A549 (cell line): ENCODE data around the gene CSMD2. TPM values are rescaled to one million over a fixed set of nuclear protein-coding genes. Genes with fewer than 3 reads are reported as not detected.

Experiments
- ATAC-seq, 2 experiments: fragments of 200-7000 bp in 1 of 2; fragments of >200 bp in 1 of 2; cut with Nextera tagmentation in 1 of 2; cut with Tn5 transposase in 1 of 2; 3 replicates each; pipeline versions ENCODE4 v1.8.0 to v1.9.1; 2018 to 2020; ENCODE audit warnings: mild to moderate bottlenecking in 1 of 2, moderate library complexity in 1 of 2
- CTCF ChIA-PET: fragments of 300-600 bp; sonication (Branson Sonifier 250); formaldehyde crosslinking; extraction: SDS; loops from one replicate; lab custom pipeline; 2021; ENCODE audit warnings: antibody characterized with exemption, inconsistent platforms; lab: Yijun Ruan, JAX
- POLR2A ChIA-PET: fragments of 350-600 bp; formaldehyde crosslinking; extraction: SDS; loops from one replicate; lab custom pipeline; 2021; ENCODE audit warnings: antibody characterized with exemption, inconsistent platforms; lab: Yijun Ruan, JAX
- DNase-seq, 2 experiments: peaks; one replicate each; pipeline versions ENCODE4 v3.0.0 to v3.0.0-alpha.2; 2011 to 2016; ENCODE audit warnings: low read depth in 1 of 2, low spot score in 1 of 2
- FAIRE-seq: peaks from 2 replicates; lab custom pipeline; 2011; peaks lifted over from hg19 to GRCh38; lab: Jason Lieb, UNC
- H3K27ac ChIP-seq, 2 experiments: fragments of >200 bp; sonication (Bioruptor Twin); formaldehyde crosslinking; 3 replicates each; pipeline ENCODE4 v1.5.1; 2016 to 2017
- H3K4me1 ChIP-seq: fragments of >200 bp; sonication (Bioruptor Twin); formaldehyde crosslinking; 3 replicates; pipeline ENCODE4 v1.6.1; 2016
- H3K4me2 ChIP-seq: fragments of >200 bp; sonication (Bioruptor Twin); formaldehyde crosslinking; 3 replicates; pipeline ENCODE4 v1.6.1; 2016
- H3K4me3 ChIP-seq: fragments of >200 bp; sonication (Bioruptor Twin); formaldehyde crosslinking; 3 replicates; pipeline ENCODE4 v1.5.1; 2016
- H3K9me3 ChIP-seq: fragments of >200 bp; sonication (Bioruptor Twin); formaldehyde crosslinking; 3 replicates; pipeline ENCODE4 v1.6.1; 2016
- ATOH8 ChIP-seq: fragments of 250-450 bp; sonication (Bioruptor Pico); IDR thresholded peaks from 2 replicates; pipeline ENCODE4 v1.5.0; 2020; ENCODE audit warnings: low read depth, mild to moderate bottlenecking, moderate library complexity
- BHLHE40 ChIP-seq: IDR thresholded peaks from 2 replicates; pipeline ENCODE4 v1.6.1; 2012; ENCODE audit warnings: low read depth, low read length, inconsistent platforms
- CBX2 ChIP-seq: fragments of 200-600 bp; sonication (generic); IDR thresholded peaks from 2 replicates; pipeline ENCODE4 v1.6.1; 2016; ENCODE audit warnings: low read depth, mild to moderate bottlenecking, borderline replicate concordance
- EHMT2 ChIP-seq: fragments of 200-600 bp; sonication (generic); IDR thresholded peaks from 2 replicates; pipeline ENCODE4 v1.6.1; 2016; ENCODE audit warnings: antibody characterized with exemption, low read depth, mild to moderate bottlenecking, moderate library complexity
- ELK1 ChIP-seq: fragments of 150-350 bp; IDR thresholded peaks from 2 replicates; pipeline ENCODE4 v1.6.1; 2014; ENCODE audit warnings: low read depth, mild to moderate bottlenecking, low read length
- EP300 ChIP-seq, 2 experiments: fragments of >200 bp; sonication (Bioruptor Twin); formaldehyde crosslinking; IDR thresholded peaks; 2 replicates in 1 of 2; 3 replicates in 1 of 2; pipeline ENCODE4 v1.6.1; 2016 to 2017
- FOXS1 ChIP-seq: fragments of 250-450 bp; sonication (Bioruptor Pico); IDR thresholded peaks from 2 replicates; pipeline ENCODE4 v1.5.0; 2020; ENCODE audit warnings: mild to moderate bottlenecking, moderate library complexity
- HOXA7 ChIP-seq: fragments of 250-450 bp; sonication (Bioruptor Pico); IDR thresholded peaks from 2 replicates; pipeline ENCODE4 v1.5.0; 2020; ENCODE audit warnings: mild to moderate bottlenecking, moderate library complexity
- KDM5A ChIP-seq: fragments of 200-600 bp; sonication (generic); IDR thresholded peaks from 2 replicates; pipeline ENCODE4 v1.6.1; 2016; ENCODE audit warnings: antibody characterized with exemption, mild to moderate bottlenecking
- MAFK ChIP-seq: fragments of 450-650 bp; IDR thresholded peaks from 2 replicates; pipeline ENCODE4 v1.6.1; 2014; ENCODE audit not compliant: partially characterized antibody
- MAZ ChIP-seq: fragments of 150-350 bp; IDR thresholded peaks from 2 replicates; pipeline ENCODE4 v1.6.1; 2014; ENCODE audit warnings: antibody characterized with exemption, low read depth, low read length, borderline replicate concordance
- NPAS2 ChIP-seq: fragments of 250-450 bp; sonication (Bioruptor Pico); IDR thresholded peaks from 2 replicates; pipeline ENCODE4 v1.8.0; 2022; ENCODE audit warnings: mild to moderate bottlenecking, moderate library complexity, borderline replicate concordance
- PBX3 ChIP-seq: IDR thresholded peaks from 2 replicates; pipeline ENCODE4 v1.6.1; 2012
- POLR2A ChIP-seq: IDR thresholded peaks from 2 replicates; pipeline ENCODE4 v1.6.1; 2012; ENCODE audit warnings: mild to moderate bottlenecking, low read length
- POLR2AphosphoS2 ChIP-seq: conservative IDR thresholded peaks from 2 replicates; pipeline ENCODE4 v1.6.1; 2012; ENCODE audit warnings: low read length, improper control_type of control experiment, inconsistent platforms
- RARB ChIP-seq: fragments of 250-450 bp; sonication (Bioruptor Pico); IDR thresholded peaks from 2 replicates; pipeline ENCODE4 v1.8.0; 2021; ENCODE audit warnings: mild to moderate bottlenecking, moderate library complexity
- RCOR1 ChIP-seq: fragments of 150-350 bp; IDR thresholded peaks from 2 replicates; pipeline ENCODE4 v1.6.1; 2014; ENCODE audit warnings: antibody characterized with exemption, low read length, low read depth
- RNF2 ChIP-seq: fragments of 200-600 bp; sonication (generic); IDR thresholded peaks from 2 replicates; pipeline ENCODE4 v1.6.1; 2016; ENCODE audit warnings: low read depth, mild to moderate bottlenecking, antibody characterized with exemption, moderate library complexity, borderline replicate concordance
- ZNF302 ChIP-seq: fragments of 250-450 bp; sonication (Bioruptor Pico); IDR thresholded peaks from 2 replicates; pipeline ENCODE4 v1.9.0; 2021; ENCODE audit warnings: inconsistent platforms, mild to moderate bottlenecking, moderate library complexity
- WGBS: methylation state at CpG from one replicate; pipeline ENCODE4 v1.1.6; 2017; ENCODE audit errors: missing lambda C conversion rate; 5-methylcytosine and 5-hydroxymethylcytosine counted together
- polyA plus RNA-seq, 4 experiments: library from polyadenylated mRNA; depleted of rRNA in 3 of 4; stranded (reverse); fragments of >200 nt; fragmentation: RNase III in 1 of 4; extraction: RNeasy Plus Mini Kit Qiagen cat#74134 plus additional on column Dnase treatment in 1 of 4; gene quantifications; 2 replicates in 3 of 4; 3 replicates in 1 of 4; pipeline ENCODE4 v1.2.3, GENCODE V29; 2011 to 2017

Gene CSMD2
- polyA plus RNA-seq, 2 of the 4 experiments (the other 2 are of a cell fraction): not detected

GRCh38 chr1:33897092-33897725 lies 267.8 kb downstream of the CSMD2 start:
- POLR2A ChIA-PET: no interaction called here

GRCh38 chr1:33895976-33896375 lies 269.1 kb downstream of the CSMD2 start:
- no peak for TF ChIP-seq EHMT2
- no peak for TF ChIP-seq POLR2A
- TF ChIP-seq KDM5A: no peak
- no peak for DNase-seq
- Histone ChIP-seq H3K27ac (no peak overlapping the region), H3K4me2 (no peak overlapping the region), H3K4me1 (no peaks in the 10 kb centered on the region), H3K9me3 (no peaks in the 10 kb centered on the region), H3K4me3 (no peak overlapping the region)
- no peak for FAIRE-seq
- ChIA-PET POLR2A (no interaction called here), CTCF (interaction anchor here (0.7 kb wide), 1 partner anchor 384 kb away, joined by 3 read pairs; no protein-coding TSS in a partner anchor)
- no peak for ATAC-seq
- WGBS: 25% methylated on average over 2 of the region's 2 CpGs

More at GRCh38 chr1:33897092-33897725, 267.8 kb downstream of the CSMD2 start:
- FAIRE-seq (no peak), DNase-seq (no peak), ATAC-seq (no peak)
- no peaks in the 10 kb centered on the region for H3K9me3 ChIP-seq
- no peak overlapping the region for H3K4me2 ChIP-seq
- CTCF ChIA-PET: no interaction called here
- TF ChIP-seq CBX2 (no peak), HOXA7 (CRISPR knock-in tag) (no peak), FOXS1 (CRISPR knock-in tag) (no peak), RNF2 (no peak), POLR2AphosphoS2 (no peak), RCOR1 (no peak), ELK1 (no peak), ATOH8 (CRISPR knock-in tag) (no peak), RARB (CRISPR knock-in tag) (no peak), MAZ (no peak), EP300 (IDR thresholded peaks at IDR 0.05) (no peak)
- WGBS: 29% methylated on average over 3 of the region's 5 CpGs
- H3K4me1 ChIP-seq: no peaks in the 10 kb centered on the region
- no peak overlapping the region for H3K27ac ChIP-seq
- H3K4me3 ChIP-seq: no peak overlapping the region

GRCh38 chr1:33895396-33895795 lies 269.6 kb downstream of the CSMD2 start:
- POLR2A ChIA-PET: no interaction called here
- no peak for ATAC-seq
- 34% methylated on average over 6 of the region's 8 CpGs for WGBS

More at GRCh38 chr1:33895396-33895795, 269.6 kb downstream of the CSMD2 start:
- TF ChIP-seq BHLHE40 (no peak), MAFK (no peak), PBX3 (no peak), NPAS2 (no peak), ZNF302 (CRISPR knock-in tag) (no peak)
- CTCF ChIA-PET: interaction anchor here (0.7 kb wide), 1 partner anchor 385 kb away, joined by 3 read pairs; no protein-coding TSS in a partner anchor
- no peak overlapping the region for H3K4me3 ChIP-seq
- no peaks in the 10 kb centered on the region for H3K4me1 ChIP-seq
- no peak for FAIRE-seq
- no peak overlapping the region for H3K4me2 ChIP-seq
- no peak overlapping the region for H3K27ac ChIP-seq
- no peaks in the 10 kb centered on the region for H3K9me3 ChIP-seq
- DNase-seq: no peak
